HepG2 (cell line): ENCODE data around the gene CMIP. TPM values are rescaled to one million over a fixed set of nuclear protein-coding genes. Genes with fewer than 3 reads are reported as not detected.

Source experiments
- ADNP ChIP-seq: sonication (generic); formaldehyde crosslinking; IDR thresholded peaks from 2 replicates; pipeline ENCODE4 v1.4.0; 2020; ENCODE audit warnings: missing genetic modification reagents
- AHR ChIP-seq: IDR thresholded peaks from 2 replicates; pipeline ENCODE4 v1.6.1; 2018; ENCODE audit warnings: missing genetic modification reagents, missing compliant biosample characterization
- CEBPG ChIP-seq: IDR thresholded peaks from 2 replicates; pipeline ENCODE4 v1.6.1; 2016
- ETS1 ChIP-seq: sonication (generic); formaldehyde crosslinking; IDR thresholded peaks from 2 replicates; pipeline ENCODE4 v1.4.0; 2020; ENCODE audit warnings: missing genetic modification reagents
- ETV6 ChIP-seq: sonication (generic); formaldehyde crosslinking; conservative IDR thresholded peaks from 2 replicates; pipeline ENCODE4 v1.4.0; 2020; ENCODE audit warnings: missing genetic modification reagents
- FOXA1 ChIP-seq, 2 experiments: fragments of 450-650 bp in 1 of 2; sonication (generic) in 1 of 2; formaldehyde crosslinking in 1 of 2; IDR thresholded peaks; 2 replicates each; pipeline versions ENCODE4 v1.4.0 to v1.6.1; 2016 to 2020; ENCODE audit warnings: missing genetic modification reagents in 1 of 2
- GATA4 ChIP-seq: sonication (generic); IDR thresholded peaks from 2 replicates; pipeline ENCODE4 v1.6.1; 2016; ENCODE audit warnings: antibody characterized with exemption, low read depth, borderline replicate concordance
- GLI4 ChIP-seq: sonication (generic); formaldehyde crosslinking; IDR thresholded peaks from 2 replicates; pipeline ENCODE4 v1.5.1; 2020; ENCODE audit warnings: missing genetic modification reagents, mild to moderate bottlenecking, moderate library complexity, borderline replicate concordance
- IKZF5 ChIP-seq: IDR thresholded peaks from 2 replicates; pipeline ENCODE4 v1.6.1; 2018; ENCODE audit warnings: missing genetic modification reagents, mild to moderate bottlenecking, missing compliant biosample characterization
- LBX2 ChIP-seq: sonication (generic); formaldehyde crosslinking; IDR thresholded peaks from 2 replicates; pipeline ENCODE4 v1.5.0; 2020; ENCODE audit warnings: missing genetic modification reagents, mild to moderate bottlenecking, borderline replicate concordance
- MAX ChIP-seq: IDR thresholded peaks from 2 replicates; pipeline ENCODE4 v1.6.1; 2012; ENCODE audit warnings: inconsistent platforms
- SMAD1 ChIP-seq: sonication (generic); formaldehyde crosslinking; IDR thresholded peaks from 2 replicates; pipeline ENCODE4 v1.4.0; 2020; ENCODE audit warnings: missing genetic modification reagents, low read depth, mild to moderate bottlenecking, borderline replicate concordance
- SOX6 ChIP-seq, 2 experiments: fragments of 450-650 bp in 1 of 2; sonication (generic) in 1 of 2; formaldehyde crosslinking in 1 of 2; IDR thresholded peaks; 2 replicates each; pipeline versions ENCODE4 v1.4.0 to v1.6.1; 2017 to 2020; ENCODE audit warnings: antibody characterized with exemption in 1 of 2, mild to moderate bottlenecking in 1 of 2, missing genetic modification reagents in 1 of 2
- SPEN ChIP-seq: sonication (generic); formaldehyde crosslinking; IDR thresholded peaks from 2 replicates; pipeline ENCODE4 v1.5.1; 2020; ENCODE audit warnings: low read depth, mild to moderate bottlenecking, missing genetic modification reagents
- SYNCRIP ChIP-seq: fragments of 200-400 bp; formaldehyde crosslinking; IDR thresholded peaks from 2 replicates; pipeline ENCODE4 v1.6.1; 2018; ENCODE audit warnings: mild to moderate bottlenecking, low read depth, low read length; ENCODE audit not compliant: insufficient read depth
- TGIF2 ChIP-seq: IDR thresholded peaks from 2 replicates; pipeline ENCODE4 v1.6.1; 2016; ENCODE audit warnings: control low read depth, missing compliant biosample characterization
- THAP9 ChIP-seq: sonication (generic); formaldehyde crosslinking; IDR thresholded peaks from 2 replicates; pipeline ENCODE4; 2020; ENCODE audit warnings: missing genetic modification reagents, mild to moderate bottlenecking, borderline replicate concordance
- ZKSCAN5 ChIP-seq: sonication (generic); formaldehyde crosslinking; IDR thresholded peaks from 2 replicates; pipeline ENCODE4 v1.5.1; 2020; ENCODE audit warnings: mild to moderate bottlenecking, missing genetic modification reagents
- ZNF331 ChIP-seq: sonication (generic); formaldehyde crosslinking; IDR thresholded peaks from 2 replicates; pipeline ENCODE4 v1.4.0; 2020; ENCODE audit warnings: missing genetic modification reagents
- ZNF776 ChIP-seq: sonication (generic); formaldehyde crosslinking; IDR thresholded peaks from 2 replicates; pipeline ENCODE4 v1.4.0; 2020; ENCODE audit warnings: mild to moderate bottlenecking, missing genetic modification reagents
- ZNF788 ChIP-seq: sonication (generic); formaldehyde crosslinking; IDR thresholded peaks from 2 replicates; pipeline ENCODE4 v1.5.0; 2020; ENCODE audit warnings: mild to moderate bottlenecking, missing genetic modification reagents, borderline replicate concordance
- ZSCAN25 ChIP-seq: sonication (generic); formaldehyde crosslinking; IDR thresholded peaks from 2 replicates; pipeline ENCODE4 v1.8.0; 2022; ENCODE audit warnings: mild to moderate bottlenecking, missing genetic modification reagents
- polyA plus RNA-seq, 8 experiments: library from polyadenylated mRNA; depleted of rRNA in 3 of 8; stranded (reverse) in 7 of 8; unstranded in 1 of 8; fragments of >200 nt; fragmentation: Illumina TruSeq in 4 of 8; extraction: Trizol in 4 of 8; gene quantifications; 2 replicates each; pipeline versions ENCODE4 v1.2.1 to v1.2.3, GENCODE V29; 2011 to 2016; ENCODE audit warnings: low read depth in 4 of 8, missing spikeins in 1 of 8, mixed read lengths in 1 of 8; ENCODE audit not compliant: insufficient read depth in 1 of 8
- total RNA-seq, 5 experiments: library from RNA; depleted of rRNA; stranded (reverse); fragments of >200 nt; fragmentation: Illumina TruSeq; extraction: Trizol; gene quantifications; 2 replicates each; pipeline ENCODE4 v1.2.3, GENCODE V29; 2016; ENCODE audit warnings: low read depth in 1 of 5

CMIP gene
- total and polyA plus RNA-seq, 2 of the 13 experiments (the other 11 are each of a cell fraction or from before 2014, with no cell fraction given): 10.9 to 18.1 TPM

GRCh38 chr16:81403601-81404391 lies 40.8 kb upstream of the CMIP start (continued):
- TF ChIP-seq IKZF5 (CRISPR knock-in tag): no peak; the same call in 1 of the 2 replicates
- no peak for TF ChIP-seq SOX6 (IDR thresholded peaks at IDR 0.05)
- TF ChIP-seq SOX6 (CRISPR knock-in tag; IDR thresholded peaks at IDR 0.05): peak; percentile 69
- 0 out of 2 replicates have a peak, but pooled peaks have one; percentile 61 for TF ChIP-seq AHR (CRISPR knock-in tag)
- TF ChIP-seq SPEN (CRISPR knock-in tag): peak; percentile 36; the same call in 1 of the 2 replicates
- peak; percentile 85; the same call in 1 of the 2 replicates for TF ChIP-seq GLI4 (CRISPR knock-in tag)
- 0 out of 2 replicates have a peak, but pooled peaks have one; percentile 55 for TF ChIP-seq ZKSCAN5
- TF ChIP-seq LBX2 (CRISPR knock-in tag): peak; percentile 59; the same call in 1 of the 2 replicates
- peak; percentile 64; the same call in 1 of the 2 replicates for TF ChIP-seq ETS1 (CRISPR knock-in tag)
- TF ChIP-seq ZNF788 (CRISPR knock-in tag): peak; percentile 90; the same call in 1 of the 2 replicates
- peak; percentile 78; the same call in 1 of the 2 replicates for TF ChIP-seq ZSCAN25
- TF ChIP-seq THAP9 (CRISPR knock-in tag): peak; percentile 89
- TF ChIP-seq ADNP (CRISPR knock-in tag): no peak
- no peak for TF ChIP-seq SYNCRIP
- peak; percentile 59; the same call in 1 of the 2 replicates for TF ChIP-seq MAX
- TF ChIP-seq GATA4: no peak
- peak; percentile 38; the same call in 1 of the 2 replicates for TF ChIP-seq CEBPG (CRISPR knock-in tag)
- TF ChIP-seq ZNF331: peak; percentile 70; the same call in 1 of the 2 replicates
- no peak; the same call in 1 of the 2 replicates for TF ChIP-seq SMAD1 (CRISPR knock-in tag)
- TF ChIP-seq TGIF2 (CRISPR knock-in tag): peak; percentile 82; the same call in 1 of the 2 replicates
- TF ChIP-seq ETV6 (CRISPR knock-in tag): no peak
- peak; percentile 85; the same call in 1 of the 2 replicates for TF ChIP-seq ZNF776 (CRISPR knock-in tag)
- TF ChIP-seq FOXA1 (IDR thresholded peaks at IDR 0.05): no peak
- peak; percentile 34 for TF ChIP-seq FOXA1 (CRISPR knock-in tag; IDR thresholded peaks at IDR 0.05)
